H1 (cell line): ENCODE data around the gene SLC25A11. TPM values are rescaled to one million over a fixed set of nuclear protein-coding genes. Genes with fewer than 3 reads are reported as not detected.

Experiments
- ATF2 ChIP-seq: IDR thresholded peaks from 2 replicates; pipeline ENCODE4 v1.6.1; 2012; ENCODE audit warnings: low read length, inconsistent platforms
- CREB1 ChIP-seq: IDR thresholded peaks from 2 replicates; pipeline ENCODE4 v1.6.1; 2012; ENCODE audit warnings: inconsistent platforms
- CTBP2 ChIP-seq: IDR thresholded peaks from 2 replicates; pipeline ENCODE4 v1.7.0; 2011; ENCODE audit warnings: borderline replicate concordance, mild to moderate bottlenecking, moderate library complexity, mixed read lengths, low read length; ENCODE audit not compliant: insufficient read depth, insufficient read length
- EGR1 ChIP-seq: IDR thresholded peaks from 2 replicates; pipeline ENCODE4 v1.6.1; 2011; ENCODE audit warnings: low read depth, low read length, borderline replicate concordance
- EP300 ChIP-seq, 2 experiments: IDR thresholded peaks; 1 replicate in 1 of 2; 2 replicates in 1 of 2; pipeline ENCODE4 v1.6.1; 2011 to 2012; ENCODE audit warnings: low read depth in 2 of 2, low read length in 2 of 2, mild to moderate bottlenecking in 2 of 2, borderline replicate concordance in 1 of 2, inconsistent platforms in 1 of 2, moderate library complexity in 1 of 2
- EZH2 ChIP-seq: fragments of 200-600 bp; sonication (generic); IDR thresholded peaks from 2 replicates; pipeline ENCODE4 v1.7.1; 2012; ENCODE audit warnings: low read depth, mild to moderate bottlenecking, moderate library complexity, low read length, inconsistent platforms; ENCODE audit not compliant: severe bottlenecking
- JUND ChIP-seq: IDR thresholded peaks from 2 replicates; pipeline ENCODE4 v1.6.1; 2011; ENCODE audit warnings: mild to moderate bottlenecking, improper control_type of control experiment, low read length
- NANOG ChIP-seq: IDR thresholded peaks from 2 replicates; pipeline ENCODE4 v1.6.1; 2011; ENCODE audit warnings: low read length, low read depth, mild to moderate bottlenecking, inconsistent platforms; ENCODE audit not compliant: insufficient read depth, poor library complexity, severe bottlenecking
- NRF1 ChIP-seq: IDR thresholded peaks from 2 replicates; pipeline ENCODE4 v1.6.1; 2011; ENCODE audit warnings: mild to moderate bottlenecking, low read depth, low read length, improper control_type of control experiment
- PHF8 ChIP-seq: fragments of 200-600 bp; sonication (generic); conservative IDR thresholded peaks from 2 replicates; pipeline ENCODE4 v1.7.1; 2012; ENCODE audit warnings: low read depth, mild to moderate bottlenecking, inconsistent platforms, low read length, moderate library complexity
- POU5F1 ChIP-seq: IDR thresholded peaks from 2 replicates; pipeline ENCODE4 v1.6.1; 2011; ENCODE audit warnings: low read depth, mild to moderate bottlenecking, low read length, moderate library complexity
- RBBP5 ChIP-seq: IDR thresholded peaks from 2 replicates; pipeline ENCODE4 v1.7.1; 2012; ENCODE audit warnings: low read depth, mild to moderate bottlenecking, inconsistent platforms, low read length, moderate library complexity, borderline replicate concordance
- RFX5 ChIP-seq: IDR thresholded peaks from 2 replicates; pipeline ENCODE4 v1.6.1; 2011; ENCODE audit warnings: low read depth, low read length, improper control_type of control experiment, borderline replicate concordance
- RXRA ChIP-seq: IDR thresholded peaks from 2 replicates; pipeline ENCODE4 v1.6.1; 2011; ENCODE audit warnings: low read depth, mild to moderate bottlenecking, low read length, moderate library complexity; ENCODE audit not compliant: insufficient read depth
- SIRT6 ChIP-seq: IDR thresholded peaks from one replicate; pipeline ENCODE4 v1.7.1; 2012; ENCODE audit warnings: low read length, inconsistent platforms
- SP4 ChIP-seq: IDR thresholded peaks from 2 replicates; pipeline ENCODE4 v1.6.1; 2012; ENCODE audit warnings: low read length, inconsistent platforms
- TAF1 ChIP-seq: IDR thresholded peaks from 2 replicates; pipeline ENCODE4 v1.6.1; 2011; ENCODE audit warnings: mild to moderate bottlenecking, low read depth, low read length
- TBP ChIP-seq: IDR thresholded peaks from 2 replicates; pipeline ENCODE4 v1.6.1; 2011; ENCODE audit warnings: low read depth, low read length, improper control_type of control experiment
- TEAD4 ChIP-seq: IDR thresholded peaks from 2 replicates; pipeline ENCODE4 v1.6.1; 2012; ENCODE audit warnings: low read depth, low read length, inconsistent platforms, mixed read lengths
- polyA plus RNA-seq, 7 experiments: library from polyadenylated mRNA; depleted of rRNA in 3 of 7; stranded (reverse) in 5 of 7; unstranded in 2 of 7; fragments of >200 nt in 5 of 7; fragments of 200-250 nt in 2 of 7; gene quantifications; 1 replicate in 5 of 7; 2 replicates in 1 of 7; 4 replicates in 1 of 7; pipeline versions ENCODE4 v1.2.1 to v1.2.3, GENCODE V29; 2011 to 2013; ENCODE audit warnings: missing spikeins in 2 of 7, mixed read lengths in 2 of 7
- total RNA-seq: library from RNA; stranded (reverse); fragmentation: NEBNext Ultra II Directional; extraction: Animal tissue kit (Norgen Biotek cat#: 25700); gene quantifications from 2 replicates; pipeline ENCODE4 v1.2.1, GENCODE V29; 2021
- TF ChIP-seq, protein P1 (sequence below): IDR thresholded peaks from 2 replicates; pipeline ENCODE4 v1.6.1; 2012; ENCODE audit warnings: inconsistent platforms
- TF ChIP-seq, protein P2 (sequence below): IDR thresholded peaks from 2 replicates; pipeline ENCODE4 v1.6.1; 2012; ENCODE audit warnings: inconsistent platforms

Gene SLC25A11
- total and polyA plus RNA-seq, 2 of the 8 experiments (the other 6 are each of a cell fraction or from before 2014, with no cell fraction given) = 55.9 to 97.0 TPM

DNA sequence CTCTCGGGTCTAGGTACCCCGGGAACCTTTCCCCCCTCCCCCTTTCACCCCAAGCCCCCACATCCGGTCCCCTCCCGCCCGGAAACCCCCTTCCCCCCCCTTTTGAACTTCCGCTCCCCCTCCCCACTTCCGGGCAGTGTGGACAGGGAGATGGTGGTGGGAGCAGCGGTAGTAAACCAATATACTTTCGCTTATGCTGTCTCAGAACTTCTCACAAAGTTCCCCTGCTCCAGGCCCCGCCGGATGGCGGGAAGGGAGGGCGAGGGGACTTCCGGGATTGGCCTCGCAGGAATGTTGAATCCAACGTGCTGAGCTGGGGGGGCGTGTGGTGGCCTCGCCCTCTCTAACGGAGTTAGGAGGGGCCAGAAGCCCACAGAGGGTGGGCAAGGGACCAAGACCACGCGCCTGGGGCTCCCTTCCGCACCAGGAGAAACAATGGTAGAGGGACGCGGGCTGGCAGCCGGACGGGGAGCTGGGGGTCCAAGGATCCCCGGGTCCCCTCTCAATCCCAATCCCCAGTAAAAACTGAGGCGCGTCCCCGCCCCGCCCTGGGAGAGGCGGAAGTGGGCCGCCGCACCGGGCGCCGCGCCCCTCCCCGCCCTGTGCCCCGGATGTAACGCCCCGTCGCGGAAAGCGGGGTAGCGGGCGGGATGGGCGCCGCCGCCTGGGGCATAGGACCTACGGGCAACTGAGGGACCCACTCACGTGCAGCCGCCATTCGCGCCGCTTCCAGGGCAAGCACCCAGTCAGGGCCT lies 7.7 kb upstream of the SLC25A11 start (continued):
- TF ChIP-seq RFX5 = no peak
- no peak; the same call in 1 of the 2 replicates for TF ChIP-seq TBP
- TF ChIP-seq EP300 (IDR thresholded peaks at IDR 0.05; ENCODE audit: borderline replicate concordance in 1 of 2, low read depth in 2 of 2, low read length in 2 of 2) = no peak
- TF ChIP-seq RBBP5 = no peak; the same call in 1 of the 2 replicates
- TF ChIP-seq TAF1 = no peak; the same call in 1 of the 2 replicates
- TF ChIP-seq JUND = no peak
- TF ChIP-seq SIRT6 = no peak
- no peak for TF ChIP-seq NRF1
- TF ChIP-seq, protein P1, sequence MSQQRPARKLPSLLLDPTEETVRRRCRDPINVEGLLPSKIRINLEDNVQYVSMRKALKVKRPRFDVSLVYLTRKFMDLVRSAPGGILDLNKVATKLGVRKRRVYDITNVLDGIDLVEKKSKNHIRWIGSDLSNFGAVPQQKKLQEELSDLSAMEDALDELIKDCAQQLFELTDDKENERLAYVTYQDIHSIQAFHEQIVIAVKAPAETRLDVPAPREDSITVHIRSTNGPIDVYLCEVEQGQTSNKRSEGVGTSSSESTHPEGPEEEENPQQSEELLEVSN = peak; percentile 74
- no peak; the same call in 1 of the 2 replicates for TF ChIP-seq CREB1
- TF ChIP-seq CTBP2 = no peak
- TF ChIP-seq NANOG = no peak
- TF ChIP-seq EZH2 = no peak
- peak; percentile 56; the same call in 1 of the 2 replicates for TF ChIP-seq TEAD4
- TF ChIP-seq SP4 = 0 out of 2 replicates have a peak, but pooled peaks have one; percentile 25
- peak; percentile 17; the same call in 1 of the 2 replicates for TF ChIP-seq PHF8
- TF ChIP-seq POU5F1 = no peak
- 0 out of 2 replicates have a peak, but pooled peaks have one; percentile 31 for TF ChIP-seq EGR1
- TF ChIP-seq, protein P2, sequence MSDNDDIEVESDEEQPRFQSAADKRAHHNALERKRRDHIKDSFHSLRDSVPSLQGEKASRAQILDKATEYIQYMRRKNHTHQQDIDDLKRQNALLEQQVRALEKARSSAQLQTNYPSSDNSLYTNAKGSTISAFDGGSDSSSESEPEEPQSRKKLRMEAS = 0 out of 2 replicates have a peak, but pooled peaks have one; percentile 29
- TF ChIP-seq RXRA = no peak
- TF ChIP-seq ATF2 = peak; percentile 71; the same call in 1 of the 2 replicates
